Measurements from ENCODE around the gene LARP4. TPM values are rescaled to one million over a fixed set of nuclear protein-coding genes. Genes with fewer than 3 reads are reported as not detected.
"Not testable (repeated sequence)": the region's sequence is repeated elsewhere in the genome, so short reads cannot be mapped to it uniquely, and the experiment has no call there.

LARP4 gene
- total and polyA plus RNA-seq, 12 donors, result 9.4 to 111 (median 52.8) TPM

GRCh38 chr12:50519353-50519752, 118.7 kb downstream of the LARP4 start:
- no peaks in the 10 kb centered on the region for H3K36me3 ChIP-seq (replicated peaks in 1 of 2)
- H3K4me1 ChIP-seq (replicated peaks in 1 of 2), result peaks cover 11 to 45% of the 10 kb centered on the region in 2 donors
- intact Hi-C loops (cut with DNase I), result loop anchor here in 1 of 2 donors (10.0 kb wide), 1 partner anchor 45 kb away; no protein-coding TSS in a partner anchor
- H3K27me3 ChIP-seq, result no peaks in the 10 kb centered on the region
- no peak for TF ChIP-seq POLR2A (IDR thresholded peaks at IDR 0.05)
- TF ChIP-seq, protein P1, sequence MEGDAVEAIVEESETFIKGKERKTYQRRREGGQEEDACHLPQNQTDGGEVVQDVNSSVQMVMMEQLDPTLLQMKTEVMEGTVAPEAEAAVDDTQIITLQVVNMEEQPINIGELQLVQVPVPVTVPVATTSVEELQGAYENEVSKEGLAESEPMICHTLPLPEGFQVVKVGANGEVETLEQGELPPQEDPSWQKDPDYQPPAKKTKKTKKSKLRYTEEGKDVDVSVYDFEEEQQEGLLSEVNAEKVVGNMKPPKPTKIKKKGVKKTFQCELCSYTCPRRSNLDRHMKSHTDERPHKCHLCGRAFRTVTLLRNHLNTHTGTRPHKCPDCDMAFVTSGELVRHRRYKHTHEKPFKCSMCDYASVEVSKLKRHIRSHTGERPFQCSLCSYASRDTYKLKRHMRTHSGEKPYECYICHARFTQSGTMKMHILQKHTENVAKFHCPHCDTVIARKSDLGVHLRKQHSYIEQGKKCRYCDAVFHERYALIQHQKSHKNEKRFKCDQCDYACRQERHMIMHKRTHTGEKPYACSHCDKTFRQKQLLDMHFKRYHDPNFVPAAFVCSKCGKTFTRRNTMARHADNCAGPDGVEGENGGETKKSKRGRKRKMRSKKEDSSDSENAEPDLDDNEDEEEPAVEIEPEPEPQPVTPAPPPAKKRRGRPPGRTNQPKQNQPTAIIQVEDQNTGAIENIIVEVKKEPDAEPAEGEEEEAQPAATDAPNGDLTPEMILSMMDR (IDR thresholded peaks at IDR 0.05), result no peak
- DNase-seq, result no peak
- peak overlapping the region in 1 of 5 donors; percentile 18 for H3K27ac ChIP-seq
- H3K4me3 ChIP-seq, result no peak overlapping the region
- WGBS, 4 donors, result 86 to 95% (median 90%) methylated on average over 1 of the region's 1 CpG
- H3K9me3 ChIP-seq (replicated peaks in 1 of 3), result no peaks in the 10 kb centered on the region

GRCh38 chr12:50520416-50521207, 119.9 kb downstream of the LARP4 start:
- TF ChIP-seq, protein P1 (IDR thresholded peaks at IDR 0.05), result no peak
- peak in 1 of 2 donors; percentile 26 for TF ChIP-seq POLR2A (IDR thresholded peaks at IDR 0.05)
- WGBS, 4 donors, result 27 to 34% (median 31%) methylated on average over 8 of the region's 8 CpGs
- Histone ChIP-seq H3K36me3 (replicated peaks in 1 of 2) (no peaks in the 10 kb centered on the region), H3K27ac (peak overlapping the region in 4 of 5 donors; percentile 59 to 79 (median 74)), H3K4me1 (replicated peaks in 1 of 2) (peaks cover 11 to 38% of the 10 kb centered on the region in 2 donors), H3K9me3 (replicated peaks in 1 of 3) (no peaks in the 10 kb centered on the region), H3K27me3 (no peaks in the 10 kb centered on the region), H3K4me3 (peak overlapping the region in 1 of 4 donors; percentile 25)
- DNase-seq, result peak in 5 of 7 donors; percentile 47 to 72 (median 55)
- intact Hi-C loops (cut with DNase I), result no loop called here

- H3K4me3 ChIP-seq; DNase-seq; H3K27me3 ChIP-seq; H3K36me3 ChIP-seq (replicated peaks in 1 of 2); H3K9me3 ChIP-seq (replicated peaks in 1 of 3); intact Hi-C loops (cut with DNase I): not testable (repeated sequence)
- Histone ChIP-seq H3K4me1 (replicated peaks in 1 of 2) (peaks cover 11 to 42% of the 10 kb centered on the region in 2 donors), H3K27ac (peak overlapping the region in 2 of 5 donors; percentile 16 to 77)
- 92 to 98% (median 95%) methylated on average over 4 of the region's 4 CpGs for WGBS, 4 donors
These were observed 121.1 kb downstream of the LARP4 start for GRCh38 chr12:50521781-50522180.

DNA sequence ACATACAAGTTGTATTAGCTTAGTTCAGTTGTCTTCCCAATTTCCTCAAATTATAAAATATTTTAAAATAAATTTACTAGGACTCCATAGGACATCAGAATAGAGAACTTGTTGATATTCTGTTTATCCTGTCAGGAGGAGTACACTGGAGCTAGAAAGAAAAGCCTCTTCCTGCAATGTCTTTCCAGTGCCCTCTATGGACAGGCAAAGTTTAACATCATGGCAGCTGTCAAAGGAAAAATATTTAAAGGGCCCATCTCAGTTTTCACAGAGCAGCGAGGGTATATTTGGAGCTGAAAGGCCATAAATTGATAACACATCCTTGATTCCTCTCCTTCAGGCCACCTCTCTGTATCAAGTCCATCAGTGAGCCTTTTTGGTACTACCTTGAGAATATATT, 123.1 kb downstream of the LARP4 start:
- H3K27ac ChIP-seq, result no peak overlapping the region
- H3K4me1 ChIP-seq (replicated peaks in 1 of 2), result peaks cover 8 to 37% of the 10 kb centered on the region in 2 donors
- no peak for DNase-seq
- no peak for TF ChIP-seq POLR2A (IDR thresholded peaks at IDR 0.05)
- TF ChIP-seq, protein P1 (IDR thresholded peaks at IDR 0.05), result no peak
- H3K4me3 ChIP-seq, result no peak overlapping the region
- no peaks in the 10 kb centered on the region for H3K36me3 ChIP-seq (replicated peaks in 1 of 2)
- 95 to 100% (median 98%) methylated on average over 1 of the region's 1 CpG for WGBS, 4 donors
- H3K27me3 ChIP-seq, result no peaks in the 10 kb centered on the region
- H3K9me3 ChIP-seq (replicated peaks in 1 of 3), result no peaks in the 10 kb centered on the region
- intact Hi-C loops (cut with DNase I), result no loop called here
